CD4-positive, alpha-beta T cell treated with Interleukin-17A for 4 hours (primary cell): ENCODE measurements around the gene FXYD2.

Experiments
- DNase-seq: peaks from one replicate; pipeline ENCODE4 v3.0.0-alpha.2; 2020; ENCODE audit warnings: mixed read lengths

Gene FXYD2

GRCh38 chr11:117795638-117796455 lies 28.7 kb downstream of the FXYD2 start:
- no peak for DNase-seq

DNA sequence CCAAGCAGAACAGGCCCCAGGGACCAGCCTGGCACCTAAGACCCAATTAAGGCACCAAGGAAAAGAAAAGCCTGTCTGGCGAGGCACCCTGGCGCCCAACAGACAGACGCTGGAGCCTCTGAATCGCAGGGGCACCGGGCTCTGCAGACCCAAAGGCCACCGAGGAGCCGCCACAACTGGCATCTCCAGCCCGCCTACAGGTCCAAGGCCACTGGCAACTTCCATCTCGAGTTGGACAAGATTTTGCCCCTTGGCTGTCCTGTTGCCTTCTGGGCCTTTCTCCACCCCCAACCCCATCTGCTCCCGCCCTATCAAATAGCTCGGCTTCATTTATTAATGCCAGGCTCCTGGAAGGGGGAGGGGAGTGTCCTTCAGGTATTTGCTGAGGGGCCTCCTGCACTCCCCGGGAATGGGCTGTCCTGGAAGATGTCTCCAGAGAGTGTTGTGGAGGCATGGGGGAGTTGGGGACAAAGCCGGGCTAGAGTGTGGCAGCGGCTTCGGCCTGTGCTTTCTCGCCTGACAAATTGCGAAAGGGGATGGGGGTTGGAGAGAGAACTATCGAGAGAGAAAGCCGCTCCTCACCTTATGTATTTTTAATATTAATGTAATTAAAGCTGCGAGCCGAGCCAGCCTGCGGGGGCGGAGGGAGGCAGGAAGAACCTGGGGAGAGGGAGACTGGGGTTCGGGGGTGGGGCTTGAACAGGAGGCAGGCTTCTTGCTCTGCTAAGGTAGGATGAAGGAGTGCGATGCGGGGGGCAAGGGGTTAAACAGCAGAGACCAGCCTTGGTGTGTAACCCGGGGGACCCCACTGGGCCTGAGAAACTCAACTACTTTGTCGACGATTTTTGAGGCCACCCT lies 29.5 kb downstream of the FXYD2 start:
- no peak for DNase-seq

- no peak for DNase-seq
Measured at GRCh38 chr11:117794135-117794534, 30.4 kb downstream of the FXYD2 start.

DNA sequence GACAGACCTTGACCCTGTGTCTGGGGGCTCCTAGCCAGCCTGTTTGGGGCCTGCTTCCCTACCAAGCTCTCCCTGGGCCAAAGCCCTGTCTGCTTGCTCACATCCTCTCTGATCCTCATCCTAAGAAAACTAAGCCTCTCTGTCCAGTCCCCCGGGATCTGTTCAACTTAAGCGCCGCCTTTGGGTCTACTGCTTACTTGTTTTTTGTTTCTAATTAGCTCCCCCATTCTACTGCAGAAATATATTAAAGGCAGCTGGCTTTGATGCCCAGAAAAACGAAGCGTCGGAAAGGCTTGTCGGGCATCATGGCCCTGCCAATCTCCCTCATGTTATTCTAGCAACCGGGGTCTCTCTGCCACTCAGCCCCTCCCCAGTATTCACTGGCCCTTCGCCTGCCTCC lies 31.0 kb downstream of the FXYD2 start:
- DNase-seq = no peak

GRCh38 chr11:117792992-117793391 lies 31.6 kb downstream of the FXYD2 start:
- DNase-seq = no peak

GRCh38 chr11:117792241-117792640 lies 32.3 kb downstream of the FXYD2 start:
- no peak for DNase-seq

DNA sequence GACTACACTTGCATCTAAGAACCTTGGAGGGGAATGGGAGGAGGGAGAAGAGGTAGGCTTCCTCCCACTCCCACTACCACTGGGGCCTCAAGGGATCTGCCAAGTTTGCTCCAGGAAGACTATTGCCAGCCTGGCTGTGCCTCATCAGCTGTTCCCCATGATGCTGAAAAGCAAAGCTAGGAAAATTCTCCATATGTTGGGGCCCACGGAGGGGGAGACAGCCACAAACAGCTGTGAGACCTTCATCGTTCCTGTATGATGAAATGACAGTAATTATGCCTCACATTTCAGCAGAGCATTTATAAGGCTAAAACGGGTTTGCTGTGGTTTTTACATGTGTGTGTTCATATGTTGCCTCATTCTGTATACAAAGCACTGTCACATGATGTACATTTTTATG lies 34.3 kb downstream of the FXYD2 start:
- no peak for DNase-seq

- DNase-seq = no peak
Measured at GRCh38 chr11:117789241-117789640, 35.3 kb downstream of the FXYD2 start.

- no peak for DNase-seq
Measured at GRCh38 chr11:117786135-117786870, 38.2 kb downstream of the FXYD2 start.

DNA sequence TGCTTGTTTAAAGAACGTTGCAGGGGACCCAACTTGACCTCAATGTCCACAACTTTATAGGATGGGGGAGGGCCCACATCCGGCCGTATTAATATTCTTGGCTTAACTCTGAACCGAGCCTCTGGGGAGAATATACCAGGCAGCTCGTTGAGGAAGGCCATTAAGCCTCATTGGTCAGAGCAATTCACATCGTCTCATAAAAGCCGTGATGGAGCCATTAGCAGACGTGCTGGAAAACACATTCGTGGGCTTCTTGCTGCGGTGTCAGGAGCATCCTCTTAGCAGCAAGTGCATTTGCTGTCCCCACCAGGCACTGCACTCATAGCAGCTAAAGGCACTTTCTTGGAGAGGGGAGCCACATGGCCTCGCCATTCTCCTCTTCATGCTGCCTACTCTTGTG lies 42.4 kb downstream of the FXYD2 start:
- no peak for DNase-seq

- DNase-seq = no peak
Measured at GRCh38 chr11:117781627-117782026, 42.9 kb downstream of the FXYD2 start.

- DNase-seq = no peak
Measured at GRCh38 chr11:117780456-117780855, 44.1 kb downstream of the FXYD2 start.

GRCh38 chr11:117774553-117774952 lies 50.0 kb downstream of the FXYD2 start:
- DNase-seq = no peak

DNA sequence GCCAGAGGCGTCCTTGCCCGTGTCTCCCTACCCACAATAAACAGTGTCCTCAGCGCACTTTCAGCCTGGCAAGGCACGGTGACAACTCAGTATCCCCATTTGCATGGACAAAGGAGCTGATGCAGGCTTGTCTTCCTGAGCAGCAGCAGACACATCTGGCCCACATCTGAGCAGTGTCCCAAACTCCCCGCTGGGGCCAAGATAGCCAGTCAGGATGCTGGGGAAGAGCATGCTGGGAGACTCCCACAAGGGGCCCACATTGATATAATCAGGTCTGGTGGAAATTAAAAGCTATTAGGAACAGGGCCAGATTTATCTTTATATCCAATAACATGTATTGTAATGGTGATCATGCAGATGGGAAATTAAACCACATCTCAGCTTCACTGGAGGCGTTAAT lies 52.2 kb downstream of the FXYD2 start:
- no peak for DNase-seq

GRCh38 chr11:117771841-117772240 lies 52.7 kb downstream of the FXYD2 start:
- DNase-seq = no peak

- DNase-seq = no peak
Measured at GRCh38 chr11:117771197-117771596, 53.3 kb downstream of the FXYD2 start.

DNA sequence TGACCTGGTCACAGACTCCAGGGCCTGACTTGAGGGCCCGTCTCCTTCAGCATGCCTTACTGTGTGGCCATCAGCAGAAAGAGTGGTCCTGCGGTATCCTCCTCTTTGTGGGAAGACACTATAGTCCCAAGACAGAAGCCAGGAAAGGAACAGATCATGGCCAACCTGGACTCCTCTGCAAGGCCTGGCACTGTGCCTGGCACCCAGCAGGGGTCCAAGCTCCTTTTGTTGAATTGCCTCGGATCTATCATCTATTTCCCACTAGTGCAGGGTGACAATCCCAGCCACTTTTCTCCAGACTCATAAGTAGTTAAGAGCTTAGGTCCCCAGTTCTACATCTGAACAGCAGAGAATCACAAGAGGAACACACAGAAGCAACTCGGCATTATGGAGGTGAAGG lies 54.5 kb downstream of the FXYD2 start:
- no peak for DNase-seq
